K562 (cell line): ENCODE measurements around the gene TREH. TPM values are rescaled to one million over a fixed set of nuclear protein-coding genes. Genes with fewer than 3 reads are reported as not detected.

Experiments
- ATAC-seq: fragments of 200-7000 bp; cut with Tn5 transposase; 3 replicates; pipeline ENCODE4 v1.9.1; 2020; ENCODE audit warnings: moderate library complexity
- BruUV-seq: library from RNA; stranded (reverse); fragments of 400-500 nt; replicated peaks from 2 replicates; lab custom pipeline; 2021; lab: Mats Ljungman, UMichigan
- CTCF ChIA-PET: fragments of 300-600 bp; formaldehyde crosslinking; extraction: SDS; loops from one replicate; lab custom pipeline; 2021; ENCODE audit warnings: low intra/inter-chr PET ratio; lab: Yijun Ruan, JAX
- POLR2A ChIA-PET: fragments of 300-600, 350-650 bp; sonication (Branson Sonifier 250); formaldehyde crosslinking; extraction: SDS; loops from one replicate; lab custom pipeline; 2021; ENCODE audit warnings: antibody characterized with exemption, inconsistent platforms; lab: Yijun Ruan, JAX
- DNase-seq, 4 experiments: peaks; one replicate each; pipeline versions ENCODE4 v3.0.0 to v3.0.0-alpha.2; 2011 to 2018; ENCODE audit warnings: low spot score in 3 of 4, mixed read lengths in 3 of 4; ENCODE audit errors: extremely low read depth in 1 of 4
- FAIRE-seq: peaks from 2 replicates; lab custom pipeline; 2011; peaks lifted over from hg19 to GRCh38; lab: Jason Lieb, UNC
- H2AFZ ChIP-seq: 2 replicates; pipeline ENCODE4 v1.6.0; 2011; ENCODE audit warnings: low read depth, low read length, control low read depth, inconsistent platforms
- H3K27ac ChIP-seq: fragments of 200-600 bp; 3 replicates; pipeline ENCODE4 v1.8.0; 2011; ENCODE audit warnings: low read depth, mild to moderate bottlenecking, control low read depth, inconsistent platforms, low read length, moderate library complexity, mixed read lengths; ENCODE audit errors: extremely low read depth
- H3K27me3 ChIP-seq, 2 experiments: fragments of 300-600 bp in 1 of 2; 2 replicates in 1 of 2; 3 replicates in 1 of 2; pipeline versions ENCODE4 v1.6.0 to v1.8.0; 2011; ENCODE audit warnings: inconsistent platforms in 2 of 2, low read length in 2 of 2, mild to moderate bottlenecking in 1 of 2, mixed read lengths in 1 of 2, moderate library complexity in 1 of 2; ENCODE audit not compliant: control insufficient read depth in 2 of 2, insufficient read depth in 2 of 2
- H3K36me3 ChIP-seq: fragments of 300-600 bp; 3 replicates; pipeline ENCODE4 v1.8.0; 2011; ENCODE audit warnings: mild to moderate bottlenecking, low read length, inconsistent platforms; ENCODE audit not compliant: control insufficient read depth, insufficient read depth
- H3K4me1 ChIP-seq, 2 experiments: fragments of 200-600 bp in 1 of 2; replicated peaks in 1 of 2; 2 replicates in 1 of 2; 3 replicates in 1 of 2; pipeline versions ENCODE4 v1.5.1 to v1.8.0; 2011; ENCODE audit warnings: inconsistent platforms in 2 of 2, low read length in 2 of 2, mild to moderate bottlenecking in 1 of 2, mixed read lengths in 1 of 2, moderate library complexity in 1 of 2; ENCODE audit not compliant: control insufficient read depth in 2 of 2, insufficient read depth in 2 of 2
- H3K4me2 ChIP-seq: 2 replicates; pipeline ENCODE4 v1.6.1; 2011; ENCODE audit warnings: low read length, control low read depth, inconsistent platforms, mixed read lengths; ENCODE audit not compliant: insufficient read depth
- H3K4me3 ChIP-seq: fragments of 200-600 bp; sonication (generic), shearing (Covaris generic); 2 replicates; pipeline ENCODE4 v1.5.1; 2016; ENCODE audit warnings: control low read depth, inconsistent platforms
- H3K79me2 ChIP-seq: fragments of 200-600 bp; 3 replicates; pipeline ENCODE4 v1.8.0; 2011; ENCODE audit warnings: low read length, inconsistent platforms; ENCODE audit not compliant: control insufficient read depth, insufficient read depth
- H3K9ac ChIP-seq, 2 experiments: 2 replicates each; pipeline versions ENCODE4 v1.6.0 to v1.6.1; 2011; ENCODE audit warnings: low read depth in 2 of 2, low read length in 2 of 2, control low read depth in 1 of 2, inconsistent platforms in 1 of 2, mild to moderate bottlenecking in 1 of 2, mixed read lengths in 1 of 2; ENCODE audit not compliant: insufficient read depth in 1 of 2
- H3K9me1 ChIP-seq: one replicate; pipeline ENCODE4 v1.6.0; 2011; ENCODE audit warnings: inconsistent platforms, mild to moderate bottlenecking, low read length, moderate library complexity; ENCODE audit not compliant: control insufficient read depth, insufficient read depth
- H3K9me3 ChIP-seq: replicated peaks from 2 replicates; pipeline ENCODE4 v1.5.1; 2011; ENCODE audit warnings: low read depth, low read length, inconsistent platforms; ENCODE audit not compliant: control insufficient read depth, insufficient read depth
- H4K20me1 ChIP-seq: replicated peaks from 2 replicates; pipeline ENCODE4 v1.6.1; 2011; ENCODE audit warnings: low read length, inconsistent platforms, mixed read lengths; ENCODE audit not compliant: control insufficient read depth, insufficient read depth
- ZNF507 ChIP-seq: conservative IDR thresholded peaks from 2 replicates; pipeline ENCODE4 v1.6.1; 2017; ENCODE audit warnings: missing genetic modification characterization, missing compliant biosample characterization
- WGBS: fragments of 100-300 bp; shearing (Covaris generic); methylation state at CpG from one replicate; pipeline ENCODE4 v1.1.6; 2016; ENCODE audit warnings: low coverage, mixed read lengths; ENCODE audit not compliant: insufficient coverage; ENCODE audit errors: missing lambda C conversion rate; 5-methylcytosine and 5-hydroxymethylcytosine counted together
- in situ Hi-C: fragments of 300-500 bp; cut with MboI; formaldehyde crosslinking; loops from 4 replicates; pipeline ENCODE4 v1.15.0; 2018; ENCODE audit warnings: inconsistent platforms, mixed read lengths
- intact Hi-C: fragments of 100-400 bp; cut with micrococcal nuclease; formaldehyde crosslinking; loops from 2 replicates; pipeline ENCODE4 v1.14.2; 2022
- polyA plus RNA-seq, 8 experiments: library from polyadenylated mRNA; depleted of rRNA in 4 of 8; stranded (reverse) in 5 of 8; unstranded in 3 of 8; fragments of >200 nt; fragmentation: Nextera tagmentation in 2 of 8; fragmentation: Illumina TruSeq in 1 of 8; extraction: Ambion mirVana in 2 of 8; extraction: Trizol in 1 of 8; gene quantifications; 2 replicates each; pipeline versions ENCODE4 v1.2.1 to v1.2.3, GENCODE V29; 2011 to 2014; ENCODE audit warnings: inconsistent platforms in 1 of 8, missing spikeins in 1 of 8
- total RNA-seq, 7 experiments: library from RNA; depleted of rRNA in 6 of 7; stranded (reverse); fragments of >200 nt in 6 of 7; fragmentation: Illumina TruSeq in 2 of 7; extraction: Trizol in 2 of 7; gene quantifications; 2 replicates each; pipeline versions ENCODE4 v1.2.1 to v1.2.3, GENCODE V29; 2011 to 2021; ENCODE audit warnings: low replicate concordance in 1 of 7
- TF ChIP-seq, protein P1 (sequence below): sonication (generic); formaldehyde crosslinking; IDR thresholded peaks from 2 replicates; pipeline ENCODE4 v1.8.1; 2023; ENCODE audit warnings: mild to moderate bottlenecking, missing genetic modification reagents

The TREH gene
- total and polyA plus RNA-seq, 9 of the 15 experiments (the other 6 are each of a cell fraction or from before 2014, with no cell fraction given): 0.09 to 0.20 (median 0.11) TPM; not detected in 6

DNA sequence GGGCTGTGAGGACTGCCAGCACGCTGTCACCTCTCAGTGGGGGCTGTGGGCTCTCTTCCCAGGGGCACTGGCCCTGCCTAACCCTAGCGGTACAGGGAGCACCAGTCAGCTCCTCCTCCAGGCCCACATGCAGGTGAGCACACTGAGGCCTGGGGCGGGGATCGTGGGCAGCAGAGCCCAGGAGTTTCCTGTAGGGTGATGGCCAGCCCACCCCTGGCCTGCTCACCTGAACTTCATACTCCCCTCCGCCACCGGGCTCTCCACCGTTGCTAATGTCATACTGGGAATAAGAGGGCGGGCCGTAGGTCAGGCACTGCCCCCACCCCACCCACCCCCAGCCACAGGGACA lies 10.0 kb upstream of the TREH start:
- in situ Hi-C loops: no loop called here
- 56% methylated on average over 8 of the region's 9 CpGs for WGBS
- Histone ChIP-seq H3K9me3 (no peaks in the 10 kb centered on the region; the same call in 1 of the 2 replicates), H3K27ac (no peak overlapping the region)
- TF ChIP-seq, protein P1, sequence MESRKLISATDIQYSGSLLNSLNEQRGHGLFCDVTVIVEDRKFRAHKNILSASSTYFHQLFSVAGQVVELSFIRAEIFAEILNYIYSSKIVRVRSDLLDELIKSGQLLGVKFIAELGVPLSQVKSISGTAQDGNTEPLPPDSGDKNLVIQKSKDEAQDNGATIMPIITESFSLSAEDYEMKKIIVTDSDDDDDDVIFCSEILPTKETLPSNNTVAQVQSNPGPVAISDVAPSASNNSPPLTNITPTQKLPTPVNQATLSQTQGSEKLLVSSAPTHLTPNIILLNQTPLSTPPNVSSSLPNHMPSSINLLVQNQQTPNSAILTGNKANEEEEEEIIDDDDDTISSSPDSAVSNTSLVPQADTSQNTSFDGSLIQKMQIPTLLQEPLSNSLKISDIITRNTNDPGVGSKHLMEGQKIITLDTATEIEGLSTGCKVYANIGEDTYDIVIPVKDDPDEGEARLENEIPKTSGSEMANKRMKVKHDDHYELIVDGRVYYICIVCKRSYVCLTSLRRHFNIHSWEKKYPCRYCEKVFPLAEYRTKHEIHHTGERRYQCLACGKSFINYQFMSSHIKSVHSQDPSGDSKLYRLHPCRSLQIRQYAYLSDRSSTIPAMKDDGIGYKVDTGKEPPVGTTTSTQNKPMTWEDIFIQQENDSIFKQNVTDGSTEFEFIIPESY: peak; percentile 31; the same call in 1 of the 2 replicates
- no peak for TF ChIP-seq ZNF507 (tag)
- TF ChIP-seq, all 486 proteins: peak for 1
- FAIRE-seq (no peak), ATAC-seq (no peak), DNase-seq (no peak)
- Histone ChIP-seq H3K27me3 (no peaks in the 10 kb centered on the region), H2AFZ (peak overlapping the region; percentile 95; the same call in 1 of the 2 replicates), H3K79me2 (no peaks in the 10 kb centered on the region), H4K20me1 (no peaks in the 10 kb centered on the region), H3K4me1 (peaks cover 0 to 34% of the 10 kb centered on the region in 2 experiments; a peak in 3 of 5 replicates), H3K9ac (peak overlapping the region in 1 of 2 experiments; percentile 62; a peak in 2 of 4 replicates), H3K36me3 (no peaks in the 10 kb centered on the region), H3K4me3 (no peak overlapping the region), H3K9me1 (no peaks in the 10 kb centered on the region), H3K4me2 (no peak overlapping the region)
- CTCF ChIA-PET: interaction anchor here (0.6 to 1.5 kb wide), 7 partner anchors 29 to 267 kb away, joined by 3 to 9 read pairs (median 5); partner anchors contain the start of genes DDX6 and UPK2
- intact Hi-C loops: no loop called here
- POLR2A ChIA-PET: interaction anchor here (0.7 to 1.2 kb wide), 2 partner anchors 58 to 102 kb away, joined by 3 to 5 read pairs; no protein-coding TSS in a partner anchor
- BruUV-seq: no TSS peak
